Gastrocnemius medialis (tissue), 4 donors: ENCODE measurements around the gene CDPF1.

Source experiments
- CTCF ChIP-seq, 5 experiments: fragments of 450-650 bp in 3 of 5; fragments of 200-600 bp in 2 of 5; sonication (generic) in 2 of 5; IDR thresholded peaks in 4 of 5; conservative IDR thresholded peaks in 1 of 5; 1 replicate in 4 of 5; 2 replicates in 1 of 5; pipeline ENCODE4 v1.5.1; 2016 to 2019; ENCODE audit warnings: antibody characterized with exemption in 5 of 5, mild to moderate bottlenecking in 3 of 5, moderate library complexity in 3 of 5
- POLR2A ChIP-seq, 2 donors: fragments of 450-650 bp; IDR thresholded peaks; one replicate each; pipeline ENCODE4 v1.6.1; 2017; ENCODE audit warnings: antibody characterized with exemption in 2 of 2, mild to moderate bottlenecking in 2 of 2, moderate library complexity in 2 of 2

GRCh38 chr22:46256358-46256958 is 6.4 kb upstream of the CDPF1 start:
- no peak for TF ChIP-seq CTCF (IDR thresholded peaks at IDR 0.05 in 4 of 5, conservative IDR thresholded peaks at IDR 0.05 in 1 of 5)
- no peak for TF ChIP-seq POLR2A (IDR thresholded peaks at IDR 0.05)
